Neutrophil (primary cell): Measurements from ENCODE around the gene SPAG16.

Source experiments
- H3K27ac ChIP-seq: fragments of 200-600 bp; sonication (generic); 2 replicates; pipeline ENCODE4 v1.5.1; 2016; ENCODE audit warnings: mild to moderate bottlenecking, moderate library complexity
- H3K27me3 ChIP-seq: fragments of 200-600 bp; sonication (generic); 2 replicates; pipeline ENCODE4 v1.6.0; 2016; ENCODE audit warnings: mild to moderate bottlenecking
- H3K36me3 ChIP-seq: fragments of 200-600 bp; sonication (generic); 2 replicates; pipeline ENCODE4 v1.5.1; 2017
- H3K4me1 ChIP-seq, 2 experiments: fragments of 200-600 bp in 1 of 2; sonication (generic) in 1 of 2; 1 replicate in 1 of 2; 2 replicates in 1 of 2; pipeline versions ENCODE4 v1.5.1 to v1.6.1; 2013 to 2016; ENCODE audit warnings: low read depth in 1 of 2, low read length in 1 of 2, mild to moderate bottlenecking in 1 of 2, moderate library complexity in 1 of 2; ENCODE audit not compliant: control insufficient read depth in 1 of 2, insufficient read depth in 1 of 2
- H3K4me3 ChIP-seq, 2 experiments: fragments of 200-600 bp in 1 of 2; sonication (generic) in 1 of 2; 1 replicate in 1 of 2; 2 replicates in 1 of 2; pipeline ENCODE4 v1.5.1; 2013 to 2016; ENCODE audit warnings: low read depth in 1 of 2, low read length in 1 of 2, mild to moderate bottlenecking in 1 of 2, moderate library complexity in 1 of 2
- H3K9me3 ChIP-seq: fragments of 200-600 bp; sonication (generic); 2 replicates; pipeline ENCODE4 v1.5.1; 2016
- TF ChIP-seq, protein P1 (sequence below): fragments of 200-600 bp; sonication (generic); IDR thresholded peaks from 2 replicates; pipeline ENCODE4 v1.5.1; 2016; ENCODE audit warnings: antibody characterized with exemption

Gene SPAG16

DNA sequence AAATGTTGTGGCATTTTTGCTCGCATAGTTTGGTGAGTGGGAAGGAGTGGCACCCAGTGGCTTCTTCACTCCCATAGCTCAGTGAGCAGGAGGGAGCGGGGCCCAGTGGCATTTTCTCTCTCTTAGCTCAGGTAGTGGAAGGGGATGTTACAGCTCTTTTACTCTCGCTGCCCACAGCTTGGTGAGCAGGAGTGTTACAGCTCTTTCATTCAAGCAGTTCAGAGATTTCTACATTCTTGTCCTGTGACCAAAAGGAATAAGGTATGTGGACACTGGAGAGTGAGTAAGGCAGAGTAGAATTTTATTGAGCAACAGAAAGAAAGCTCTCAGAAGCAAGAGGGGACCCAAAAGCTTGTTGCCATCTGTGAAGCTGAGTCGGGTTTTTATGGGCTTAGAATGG is 192.4 kb downstream of the SPAG16 start:
- Histone ChIP-seq H3K27me3 (no peaks in the 10 kb centered on the region), H3K9me3 (no peaks in the 10 kb centered on the region), H3K36me3 (no peaks in the 10 kb centered on the region), H3K4me3 (no peak overlapping the region), H3K27ac (no peak overlapping the region), H3K4me1 (no peaks in the 10 kb centered on the region)
- TF ChIP-seq, protein P1, sequence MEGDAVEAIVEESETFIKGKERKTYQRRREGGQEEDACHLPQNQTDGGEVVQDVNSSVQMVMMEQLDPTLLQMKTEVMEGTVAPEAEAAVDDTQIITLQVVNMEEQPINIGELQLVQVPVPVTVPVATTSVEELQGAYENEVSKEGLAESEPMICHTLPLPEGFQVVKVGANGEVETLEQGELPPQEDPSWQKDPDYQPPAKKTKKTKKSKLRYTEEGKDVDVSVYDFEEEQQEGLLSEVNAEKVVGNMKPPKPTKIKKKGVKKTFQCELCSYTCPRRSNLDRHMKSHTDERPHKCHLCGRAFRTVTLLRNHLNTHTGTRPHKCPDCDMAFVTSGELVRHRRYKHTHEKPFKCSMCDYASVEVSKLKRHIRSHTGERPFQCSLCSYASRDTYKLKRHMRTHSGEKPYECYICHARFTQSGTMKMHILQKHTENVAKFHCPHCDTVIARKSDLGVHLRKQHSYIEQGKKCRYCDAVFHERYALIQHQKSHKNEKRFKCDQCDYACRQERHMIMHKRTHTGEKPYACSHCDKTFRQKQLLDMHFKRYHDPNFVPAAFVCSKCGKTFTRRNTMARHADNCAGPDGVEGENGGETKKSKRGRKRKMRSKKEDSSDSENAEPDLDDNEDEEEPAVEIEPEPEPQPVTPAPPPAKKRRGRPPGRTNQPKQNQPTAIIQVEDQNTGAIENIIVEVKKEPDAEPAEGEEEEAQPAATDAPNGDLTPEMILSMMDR = no peak

DNA sequence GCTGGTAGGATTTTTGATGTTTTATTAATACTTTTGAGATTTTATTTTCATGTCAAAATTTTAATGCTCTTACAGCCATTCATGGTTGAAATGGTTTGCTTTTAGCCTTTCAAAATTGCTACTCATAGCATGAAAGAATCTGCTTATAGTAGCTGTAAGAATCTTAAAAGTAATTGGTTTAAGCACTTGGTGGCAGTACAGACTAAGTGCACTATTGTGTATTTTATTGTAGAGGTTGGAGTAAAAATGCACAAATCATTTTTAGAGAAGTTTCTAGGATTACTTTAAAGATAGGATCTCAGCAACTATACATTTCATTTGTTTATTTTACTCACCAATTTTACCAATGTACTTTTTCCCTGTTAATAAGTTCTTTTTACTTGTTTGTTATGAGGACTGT is 205.8 kb downstream of the SPAG16 start:
- Histone ChIP-seq H3K4me1 (no peaks in the 10 kb centered on the region), H3K4me3 (no peak overlapping the region), H3K27ac (no peak overlapping the region), H3K27me3 (no peaks in the 10 kb centered on the region), H3K36me3 (no peaks in the 10 kb centered on the region), H3K9me3 (no peaks in the 10 kb centered on the region)
- TF ChIP-seq, protein P1 = no peak

DNA sequence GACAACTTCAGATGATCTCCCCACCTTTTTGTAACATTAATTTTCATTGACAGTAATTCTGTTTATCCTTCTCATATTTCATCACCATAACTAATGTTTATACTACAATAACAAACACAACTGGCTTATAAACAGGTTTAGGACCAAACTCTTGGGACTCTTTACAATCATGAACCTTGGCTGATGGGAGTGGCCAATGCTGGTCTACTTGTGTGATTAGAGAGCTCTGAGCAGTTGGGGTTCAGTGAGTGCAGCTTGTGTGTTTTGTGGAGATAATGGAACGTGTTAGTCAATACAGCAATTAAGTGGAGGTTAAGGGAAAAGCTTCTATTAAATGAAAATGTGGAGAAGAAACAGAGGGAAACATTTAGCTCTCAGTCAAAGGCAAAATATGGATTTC is 207.1 kb downstream of the SPAG16 start:
- H3K27me3 ChIP-seq = no peaks in the 10 kb centered on the region
- H3K4me1 ChIP-seq = no peaks in the 10 kb centered on the region
- H3K36me3 ChIP-seq = no peaks in the 10 kb centered on the region
- H3K27ac ChIP-seq = no peak overlapping the region
- TF ChIP-seq, protein P1 = no peak
- no peaks in the 10 kb centered on the region for H3K9me3 ChIP-seq
- H3K4me3 ChIP-seq = no peak overlapping the region

DNA sequence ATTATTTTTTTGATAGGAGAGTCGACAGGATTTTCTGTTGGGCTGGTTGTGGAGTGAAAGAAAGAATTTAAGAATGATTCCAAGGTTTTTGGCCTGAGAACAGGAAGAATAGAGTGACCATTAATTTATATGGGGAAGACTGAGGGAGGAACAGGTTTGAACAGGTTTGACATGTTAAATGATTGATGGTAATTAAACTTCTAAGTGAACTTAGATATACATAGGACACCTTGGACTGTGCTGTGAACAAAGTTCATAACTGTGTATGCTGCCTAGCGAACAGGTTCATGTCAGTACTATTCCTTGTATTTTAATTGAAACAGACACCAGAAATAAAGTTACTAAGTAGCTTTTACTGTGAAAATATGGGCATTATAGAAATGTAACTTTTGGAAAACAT is 212.0 kb downstream of the SPAG16 start:
- Histone ChIP-seq H3K4me1 (no peaks in the 10 kb centered on the region), H3K4me3 (no peak overlapping the region), H3K27me3 (no peaks in the 10 kb centered on the region), H3K36me3 (no peaks in the 10 kb centered on the region), H3K27ac (no peak overlapping the region), H3K9me3 (no peaks in the 10 kb centered on the region)
- TF ChIP-seq, protein P1 = no peak

DNA sequence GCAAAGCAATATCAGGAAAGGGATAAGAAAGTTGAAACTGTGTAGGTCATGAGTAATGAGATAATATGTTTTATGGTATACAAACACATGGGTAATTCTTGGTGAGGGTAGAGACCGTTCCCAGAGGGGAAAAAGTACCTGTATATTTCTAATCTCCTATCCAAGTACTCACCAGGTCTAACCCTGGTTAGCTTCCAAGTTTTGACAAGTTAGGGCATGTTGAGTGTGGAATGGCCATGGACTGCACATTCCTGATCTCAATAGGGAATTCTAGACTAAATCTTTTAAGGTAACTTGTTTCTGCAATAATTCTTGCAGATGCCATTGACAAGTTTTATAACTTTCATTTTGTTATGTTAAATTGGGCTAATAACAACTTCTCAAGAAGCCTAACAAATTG is 216.6 kb downstream of the SPAG16 start:
- TF ChIP-seq, protein P1 = no peak

DNA sequence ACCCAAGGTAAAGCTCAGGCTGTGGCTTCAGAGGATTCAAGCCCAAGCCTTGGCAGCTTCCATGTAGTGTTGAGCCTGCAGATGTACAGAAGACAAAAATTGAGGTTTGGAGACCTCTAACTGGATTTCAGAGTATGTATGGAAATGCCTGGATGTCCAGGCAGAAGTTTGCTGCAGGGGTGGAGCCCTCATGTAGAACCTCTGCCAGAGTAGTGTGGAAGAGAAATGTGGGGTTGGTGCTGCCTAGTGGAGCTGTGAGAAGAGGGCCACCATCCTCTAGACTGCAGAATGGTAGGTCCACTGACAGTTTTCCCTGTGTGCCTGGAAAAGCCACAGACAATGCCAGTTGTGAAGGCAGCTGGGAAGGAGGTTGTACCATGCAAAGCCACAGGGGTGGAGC is 239.9 kb downstream of the SPAG16 start:
- H3K4me1 ChIP-seq = no peaks in the 10 kb centered on the region
- H3K9me3 ChIP-seq = no peaks in the 10 kb centered on the region
- TF ChIP-seq, protein P1 = no peak
- no peaks in the 10 kb centered on the region for H3K36me3 ChIP-seq
- no peak overlapping the region for H3K27ac ChIP-seq
- no peaks in the 10 kb centered on the region for H3K27me3 ChIP-seq
- no peak overlapping the region for H3K4me3 ChIP-seq

More for the DNA sequence above, 216.6 kb downstream of the SPAG16 start:
- Histone ChIP-seq H3K9me3 (no peaks in the 10 kb centered on the region), H3K4me3 (no peak overlapping the region), H3K36me3 (no peaks in the 10 kb centered on the region), H3K27me3 (no peaks in the 10 kb centered on the region), H3K4me1 (no peaks in the 10 kb centered on the region), H3K27ac (no peak overlapping the region)
